ENCODE results near the gene GOLGA5. TPM values are rescaled to one million over a fixed set of nuclear protein-coding genes. Genes with fewer than 3 reads are reported as not detected.
"Not testable (repeated sequence)": the region's sequence is repeated elsewhere in the genome, so short reads cannot be mapped to it uniquely, and the experiment has no call there.

The GOLGA5 gene
- total and polyA plus RNA-seq, 8 donors = 35.7 to 39.9 (median 36.9) TPM

GRCh38 chr14:92848887-92849286, 54.8 kb downstream of the GOLGA5 start:
- peaks cover 0 to 22% of the 10 kb centered on the region in 2 donors for H3K4me1 ChIP-seq
- intact Hi-C loops (cut with DNase I) = no loop called here
- H3K9me3 ChIP-seq = no peaks in the 10 kb centered on the region
- no peaks in the 10 kb centered on the region for H3K27me3 ChIP-seq
- no peaks in the 10 kb centered on the region for H3K36me3 ChIP-seq
- TF ChIP-seq CTCF (IDR thresholded peaks at IDR 0.05) = no peak
- ATAC-seq (no peak), DNase-seq (peak in 2 of 4 donors; percentile 13 to 14)
- no peak overlapping the region for H3K4me3 ChIP-seq
- H3K27ac ChIP-seq = no peak overlapping the region

- Histone ChIP-seq H3K4me3 (no peak overlapping the region), H3K36me3 (no peaks in the 10 kb centered on the region), H3K4me1 (peaks cover 0 to 22% of the 10 kb centered on the region in 2 donors), H3K27ac (no peak overlapping the region), H3K9me3 (no peaks in the 10 kb centered on the region), H3K27me3 (no peaks in the 10 kb centered on the region)
- ATAC-seq (no peak), DNase-seq (no peak)
- intact Hi-C loops (cut with DNase I) = no loop called here
- no peak for TF ChIP-seq CTCF (IDR thresholded peaks at IDR 0.05)
Measured at GRCh38 chr14:92850492-92850891, 56.4 kb downstream of the GOLGA5 start.

GRCh38 chr14:92853136-92853535, 59.0 kb downstream of the GOLGA5 start:
- H3K27ac ChIP-seq; H3K9me3 ChIP-seq; DNase-seq; H3K36me3 ChIP-seq; H3K4me3 ChIP-seq; H3K27me3 ChIP-seq; intact Hi-C loops (cut with DNase I); ATAC-seq; H3K4me1 ChIP-seq: not testable (repeated sequence)

GRCh38 chr14:92860049-92860840, 66.1 kb downstream of the GOLGA5 start:
- TF ChIP-seq CTCF (IDR thresholded peaks at IDR 0.05) = no peak
- DNase-seq (no peak), ATAC-seq (no peak)
- intact Hi-C loops (cut with DNase I) = no loop called here
- Histone ChIP-seq H3K36me3 (no peaks in the 10 kb centered on the region), H3K4me3 (no peak overlapping the region), H3K27me3 (no peaks in the 10 kb centered on the region), H3K9me3 (no peaks in the 10 kb centered on the region), H3K27ac (no peak overlapping the region), H3K4me1 (no peaks in the 10 kb centered on the region)

- ATAC-seq = no peak
- intact Hi-C loops (cut with DNase I) = no loop called here
- H3K4me1 ChIP-seq = no peaks in the 10 kb centered on the region
Measured at GRCh38 chr14:92861856-92862745, 68.0 kb downstream of the GOLGA5 start.

More at GRCh38 chr14:92861856-92862745, 68.0 kb downstream of the GOLGA5 start:
- Histone ChIP-seq H3K9me3 (peaks cover 0 to 4% of the 10 kb centered on the region in 2 donors), H3K27me3 (no peaks in the 10 kb centered on the region), H3K27ac (no peak overlapping the region), H3K36me3 (no peaks in the 10 kb centered on the region), H3K4me3 (no peak overlapping the region)
- no peak for DNase-seq
- TF ChIP-seq CTCF (IDR thresholded peaks at IDR 0.05) = no peak

All from left lung (tissue), 10 donors.